IMR-90 (cell line): ENCODE data around the gene CEP68. TPM values are rescaled to one million over a fixed set of nuclear protein-coding genes. Genes with fewer than 3 reads are reported as not detected.

ENCODE experiments used
- ATAC-seq: fragments of 200-7000 bp; cut with Tn5 transposase; 2 replicates; pipeline ENCODE4 v1.9.1; 2020; ENCODE audit warnings: low read depth, mild to moderate bottlenecking, moderate library complexity
- BruUV-seq: library from RNA; stranded (reverse); fragments of 400-500 nt; replicated peaks from 2 replicates; lab custom pipeline; 2021; lab: Mats Ljungman, UMichigan
- CTCF ChIA-PET: fragments of 300-600 bp; formaldehyde crosslinking; extraction: SDS; loops from one replicate; lab custom pipeline; 2021; ENCODE audit warnings: antibody characterized with exemption; lab: Yijun Ruan, JAX
- POLR2A ChIA-PET: fragments of 300-600 bp; sonication (Branson Sonifier 250); formaldehyde crosslinking; loops from one replicate; lab custom pipeline; 2022; ENCODE audit warnings: antibody characterized with exemption; ENCODE audit not compliant: unreplicated experiment; lab: Charles Lee
- DNase-seq: peaks from one replicate; pipeline ENCODE4 v3.0.0; 2013
- H2AFZ ChIP-seq: replicated peaks from 2 replicates; pipeline ENCODE3; 2013; ENCODE audit warnings: low read length, mild to moderate bottlenecking; ENCODE audit not compliant: poor library complexity
- H2AK5ac ChIP-seq: 2 replicates; pipeline ENCODE4 v1.6.1; 2013; ENCODE audit warnings: low read depth, low read length, inconsistent platforms
- H2AK9ac ChIP-seq: replicated peaks from 2 replicates; pipeline ENCODE3; 2013; ENCODE audit warnings: mild to moderate bottlenecking, low read depth, low read length, moderate library complexity; ENCODE audit not compliant: poor library complexity
- H2BK120ac ChIP-seq: 2 replicates; pipeline ENCODE4 v1.6.1; 2013; ENCODE audit warnings: low read depth, low read length, inconsistent platforms
- H2BK15ac ChIP-seq: 3 replicates; pipeline ENCODE4 v1.6.1; 2013; ENCODE audit warnings: low read depth, low read length, inconsistent platforms
- H2BK20ac ChIP-seq: 2 replicates; pipeline ENCODE4 v1.6.1; 2013; ENCODE audit warnings: low read depth, mild to moderate bottlenecking, inconsistent platforms, low read length, moderate library complexity
- H2BK5ac ChIP-seq: 2 replicates; pipeline ENCODE4 v1.6.1; 2013; ENCODE audit warnings: mild to moderate bottlenecking, low read depth, low read length, inconsistent platforms; ENCODE audit not compliant: poor library complexity, severe bottlenecking
- H3K14ac ChIP-seq: replicated peaks from 2 replicates; pipeline ENCODE4 v1.6.1; 2013; ENCODE audit warnings: low read depth, low read length, inconsistent platforms
- H3K18ac ChIP-seq: 2 replicates; pipeline ENCODE4 v1.6.1; 2013; ENCODE audit warnings: low read depth, low read length, control low read depth
- H3K23ac ChIP-seq: 2 replicates; pipeline ENCODE4 v1.6.1; 2013; ENCODE audit warnings: low read depth, low read length, inconsistent platforms
- H3K27ac ChIP-seq: 2 replicates; pipeline ENCODE4 v1.5.1; 2013; ENCODE audit warnings: mild to moderate bottlenecking, control low read depth, low read length; ENCODE audit not compliant: insufficient read depth
- H3K27me3 ChIP-seq: 2 replicates; pipeline ENCODE4 v1.6.1; 2013; ENCODE audit warnings: low read length; ENCODE audit not compliant: control insufficient read depth, insufficient read depth
- H3K36me3 ChIP-seq: 2 replicates; pipeline ENCODE4 v1.6.1; 2013; ENCODE audit warnings: low read length, mixed read lengths; ENCODE audit not compliant: control insufficient read depth, insufficient read depth
- H3K4ac ChIP-seq: 2 replicates; pipeline ENCODE4 v1.6.1; 2013; ENCODE audit warnings: low read depth, low read length, inconsistent platforms
- H3K4me1 ChIP-seq: 2 replicates; pipeline ENCODE4 v1.6.1; 2013; ENCODE audit warnings: low read length, mixed read lengths; ENCODE audit not compliant: control insufficient read depth, insufficient read depth
- H3K4me2 ChIP-seq: 2 replicates; pipeline ENCODE4 v1.6.1; 2013; ENCODE audit warnings: low read depth, mild to moderate bottlenecking, control low read depth, low read length, moderate library complexity
- H3K4me3 ChIP-seq: 2 replicates; pipeline ENCODE4 v1.5.1; 2013; ENCODE audit warnings: low read depth, mild to moderate bottlenecking, control low read depth, low read length, moderate library complexity; ENCODE audit not compliant: insufficient read depth
- H3K56ac ChIP-seq: 2 replicates; pipeline ENCODE4 v1.6.1; 2013; ENCODE audit warnings: low read length, inconsistent platforms; ENCODE audit not compliant: insufficient read depth; ENCODE audit errors: extremely low read depth
- H3K79me1 ChIP-seq, 2 experiments: 2 replicates each; pipeline ENCODE4 v1.6.1; 2013; ENCODE audit warnings: low read length in 2 of 2, inconsistent platforms in 1 of 2, low read depth in 1 of 2
- H3K9ac ChIP-seq: 2 replicates; pipeline ENCODE4 v1.6.1; 2013; ENCODE audit warnings: low read depth, low read length, control low read depth
- H3K9me1 ChIP-seq: 2 replicates; pipeline ENCODE4 v1.6.1; 2013; ENCODE audit warnings: low read length, inconsistent platforms; ENCODE audit not compliant: insufficient read depth
- H3K9me3 ChIP-seq: 2 replicates; pipeline ENCODE4 v1.6.1; 2013; ENCODE audit warnings: low read length; ENCODE audit not compliant: control insufficient read depth, insufficient read depth
- H4K20me1 ChIP-seq: 2 replicates; pipeline ENCODE4 v1.6.1; 2013; ENCODE audit warnings: low read length, inconsistent platforms; ENCODE audit not compliant: insufficient read depth
- H4K5ac ChIP-seq: 2 replicates; pipeline ENCODE4 v1.6.1; 2013; ENCODE audit warnings: mild to moderate bottlenecking, low read depth, low read length, control low read depth
- H4K8ac ChIP-seq, 2 experiments: 2 replicates each; pipeline ENCODE4 v1.6.1; 2013; ENCODE audit warnings: low read depth in 2 of 2, low read length in 2 of 2, control low read depth in 1 of 2, inconsistent platforms in 1 of 2
- H4K91ac ChIP-seq: 2 replicates; pipeline ENCODE4 v1.6.1; 2013; ENCODE audit warnings: low read depth, low read length, inconsistent platforms; ENCODE audit not compliant: insufficient read depth
- BHLHE40 ChIP-seq: fragments of 150-350 bp; IDR thresholded peaks from 2 replicates; pipeline ENCODE4 v1.6.1; 2016; ENCODE audit warnings: mild to moderate bottlenecking, low read depth, low read length
- FOS ChIP-seq: fragments of 150-350 bp; IDR thresholded peaks from 2 replicates; pipeline ENCODE4 v1.6.1; 2016; ENCODE audit warnings: low read depth, low read length
- MAFK ChIP-seq: IDR thresholded peaks from 2 replicates; pipeline ENCODE4 v1.6.1; 2012; ENCODE audit warnings: low read depth, low read length, improper control_type of control experiment
- MAZ ChIP-seq: IDR thresholded peaks from 2 replicates; pipeline ENCODE4 v1.6.1; 2012; ENCODE audit warnings: low read depth, mild to moderate bottlenecking, low read length, improper control_type of control experiment, moderate library complexity, borderline replicate concordance
- MXI1 ChIP-seq: IDR thresholded peaks from 2 replicates; pipeline ENCODE4 v1.6.1; 2012; ENCODE audit warnings: low read depth, mild to moderate bottlenecking, low read length, moderate library complexity, borderline replicate concordance
- POLR2A ChIP-seq: IDR thresholded peaks from 2 replicates; pipeline ENCODE4 v1.6.1; 2012; ENCODE audit warnings: mild to moderate bottlenecking, low read depth, low read length
- RCOR1 ChIP-seq: IDR thresholded peaks from 2 replicates; pipeline ENCODE4 v1.6.1; 2012; ENCODE audit warnings: mild to moderate bottlenecking, low read length, improper control_type of control experiment; ENCODE audit not compliant: insufficient replicate concordance
- RFX5 ChIP-seq: IDR thresholded peaks from 2 replicates; pipeline ENCODE4 v1.8.0; 2012; ENCODE audit warnings: low read depth, mild to moderate bottlenecking, low read length, moderate library complexity
- SMC3 ChIP-seq: fragments of 150-350 bp; IDR thresholded peaks from 2 replicates; pipeline ENCODE4 v1.6.1; 2016; ENCODE audit warnings: low read depth, mild to moderate bottlenecking, antibody characterized with exemption, low read length, moderate library complexity
- USF2 ChIP-seq: fragments of 150-350 bp; IDR thresholded peaks from 2 replicates; pipeline ENCODE4 v1.6.1; 2017; ENCODE audit warnings: mild to moderate bottlenecking, antibody characterized with exemption, low read length, low read depth
- WGBS, 2 experiments: methylation state at CpG; one replicate each; pipeline versions ENCODE4 v1.1.5 to v1.1.7; 2013; ENCODE audit warnings: missing lambda C conversion rate in 2 of 2; ENCODE audit not compliant: insufficient read length in 1 of 2; ENCODE audit errors: extremely low coverage in 2 of 2; 5-methylcytosine and 5-hydroxymethylcytosine counted together
- dilution Hi-C: fragments of 300-500 bp; cut with HindIII; formaldehyde crosslinking; loops from one replicate; pipeline ENCODE4 v1.14.3; 2018; ENCODE audit warnings: low sequenced_read_pairs; ENCODE audit not compliant: unreplicated experiment
- in situ Hi-C: fragments of 300-500 bp; cut with MboI; formaldehyde crosslinking; loops from 3 replicates; pipeline ENCODE4 v1.14.3; 2019; ENCODE audit warnings: low sequenced_read_pairs, inconsistent platforms, mixed read lengths
- intact Hi-C: fragments of 100-400 bp; cut with micrococcal nuclease; formaldehyde crosslinking; loops from 2 replicates; pipeline ENCODE4 v1.10.0; 2022
- polyA plus RNA-seq, 3 experiments: library from polyadenylated mRNA; depleted of rRNA; stranded (reverse); fragments of >200 nt; gene quantifications; 2 replicates each; pipeline ENCODE4 v1.2.3, GENCODE V29; 2012; ENCODE audit warnings: low replicate concordance in 1 of 3
- total RNA-seq: library from RNA; depleted of rRNA; stranded (reverse); fragments of >200 nt; gene quantifications from 2 replicates; pipeline ENCODE4 v1.2.3, GENCODE V29; 2012
- TF ChIP-seq, protein P1 (sequence below): fragments of 150-350 bp; IDR thresholded peaks from 2 replicates; pipeline ENCODE4 v1.6.1; 2016; ENCODE audit warnings: low read depth, mild to moderate bottlenecking, low read length, moderate library complexity, borderline replicate concordance
- TF ChIP-seq, protein P2 (sequence below): conservative IDR thresholded peaks from 2 replicates; pipeline ENCODE4 v1.5.1; 2012; ENCODE audit warnings: mild to moderate bottlenecking, low read depth, low read length, improper control_type of control experiment

CEP68 gene
- total and polyA plus RNA-seq, 2 of the 4 experiments (the other 2 are of a cell fraction), result 5.5 to 5.6 TPM

GRCh38 chr2:65023742-65024141, 32.5 kb upstream of the CEP68 start:
- H3K36me3 ChIP-seq, result peaks cover 26% of the 10 kb centered on the region
- no peaks in the 10 kb centered on the region for H4K20me1 ChIP-seq
- H3K56ac ChIP-seq, result no peak overlapping the region
- no TSS peak for BruUV-seq
- no CpG with 5 or more reads among the region's 8 CpGs for WGBS, 2 experiments
- no peak for TF ChIP-seq MXI1
- no peak for TF ChIP-seq SMC3
- TF ChIP-seq RFX5, result no peak
- no peak for TF ChIP-seq RCOR1
- TF ChIP-seq, protein P1, sequence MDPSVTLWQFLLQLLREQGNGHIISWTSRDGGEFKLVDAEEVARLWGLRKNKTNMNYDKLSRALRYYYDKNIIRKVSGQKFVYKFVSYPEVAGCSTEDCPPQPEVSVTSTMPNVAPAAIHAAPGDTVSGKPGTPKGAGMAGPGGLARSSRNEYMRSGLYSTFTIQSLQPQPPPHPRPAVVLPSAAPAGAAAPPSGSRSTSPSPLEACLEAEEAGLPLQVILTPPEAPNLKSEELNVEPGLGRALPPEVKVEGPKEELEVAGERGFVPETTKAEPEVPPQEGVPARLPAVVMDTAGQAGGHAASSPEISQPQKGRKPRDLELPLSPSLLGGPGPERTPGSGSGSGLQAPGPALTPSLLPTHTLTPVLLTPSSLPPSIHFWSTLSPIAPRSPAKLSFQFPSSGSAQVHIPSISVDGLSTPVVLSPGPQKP, result no peak
- TF ChIP-seq BHLHE40, result no peak
- no peak for TF ChIP-seq USF2
- TF ChIP-seq MAZ, result no peak
- TF ChIP-seq FOS, result no peak
- no peak for TF ChIP-seq MAFK
- TF ChIP-seq POLR2A, result no peak
- TF ChIP-seq, protein P2, sequence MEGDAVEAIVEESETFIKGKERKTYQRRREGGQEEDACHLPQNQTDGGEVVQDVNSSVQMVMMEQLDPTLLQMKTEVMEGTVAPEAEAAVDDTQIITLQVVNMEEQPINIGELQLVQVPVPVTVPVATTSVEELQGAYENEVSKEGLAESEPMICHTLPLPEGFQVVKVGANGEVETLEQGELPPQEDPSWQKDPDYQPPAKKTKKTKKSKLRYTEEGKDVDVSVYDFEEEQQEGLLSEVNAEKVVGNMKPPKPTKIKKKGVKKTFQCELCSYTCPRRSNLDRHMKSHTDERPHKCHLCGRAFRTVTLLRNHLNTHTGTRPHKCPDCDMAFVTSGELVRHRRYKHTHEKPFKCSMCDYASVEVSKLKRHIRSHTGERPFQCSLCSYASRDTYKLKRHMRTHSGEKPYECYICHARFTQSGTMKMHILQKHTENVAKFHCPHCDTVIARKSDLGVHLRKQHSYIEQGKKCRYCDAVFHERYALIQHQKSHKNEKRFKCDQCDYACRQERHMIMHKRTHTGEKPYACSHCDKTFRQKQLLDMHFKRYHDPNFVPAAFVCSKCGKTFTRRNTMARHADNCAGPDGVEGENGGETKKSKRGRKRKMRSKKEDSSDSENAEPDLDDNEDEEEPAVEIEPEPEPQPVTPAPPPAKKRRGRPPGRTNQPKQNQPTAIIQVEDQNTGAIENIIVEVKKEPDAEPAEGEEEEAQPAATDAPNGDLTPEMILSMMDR, result no peak
- H2BK20ac ChIP-seq, result peak overlapping the region; percentile 9; the same call in 1 of the 2 replicates
- H3K27ac ChIP-seq, result peak overlapping the region; percentile 14; the same call in 1 of the 2 replicates
- peak overlapping the region; percentile 17 to 29; a peak in 2 of 4 replicates for H4K8ac ChIP-seq
- no peak overlapping the region for H3K9ac ChIP-seq
- in situ Hi-C loops (no loop called here), dilution Hi-C loops (no loop called here), intact Hi-C loops (no loop called here)
- ATAC-seq (no peak), DNase-seq (no peak)
- peaks cover 10% of the 10 kb centered on the region; the same call in 1 of the 2 replicates for H3K9me1 ChIP-seq
- peak overlapping the region; percentile 19 for H3K4ac ChIP-seq
- H2AFZ ChIP-seq, result no peak overlapping the region
- no peak overlapping the region for H3K4me2 ChIP-seq
- H3K23ac ChIP-seq, result peak overlapping the region; percentile 29; the same call in 1 of the 2 replicates
- H2BK5ac ChIP-seq, result peak overlapping the region; percentile 2
- H2AK9ac ChIP-seq, result no peak overlapping the region
- no peaks in the 10 kb centered on the region for H3K27me3 ChIP-seq
- peaks cover 11% of the 10 kb centered on the region for H3K4me1 ChIP-seq
- H3K4me3 ChIP-seq, result no peak overlapping the region
- H3K79me1 ChIP-seq, result no peaks in the 10 kb centered on the region
- peak overlapping the region; percentile 2; the same call in 1 of the 3 replicates for H2BK15ac ChIP-seq
- no peak overlapping the region; the same call in 1 of the 2 replicates for H2AK5ac ChIP-seq
- H3K14ac ChIP-seq, result peak overlapping the region; percentile 37; the same call in 1 of the 2 replicates
- peak overlapping the region; percentile 67 for H2BK120ac ChIP-seq
- ChIA-PET POLR2A (no interaction called here), CTCF (interaction anchor here (0.6 kb wide), 1 partner anchor 19 kb away, joined by 3 read pairs; no protein-coding TSS in a partner anchor)
- no peak overlapping the region for H3K18ac ChIP-seq
- no peak overlapping the region for H4K5ac ChIP-seq
- H4K91ac ChIP-seq, result peak overlapping the region; percentile 50
- H3K9me3 ChIP-seq, result no peaks in the 10 kb centered on the region
